ENCODE data around the gene GPR132. TPM values are rescaled to one million over a fixed set of nuclear protein-coding genes. Genes with fewer than 3 reads are reported as not detected.

Gene GPR132
- total RNA-seq, 1 experiment from 2014 or later = 0.10 TPM

GRCh38 chr14:105030194-105030593, 35.0 kb downstream of the GPR132 start:
- no peaks in the 10 kb centered on the region for H3K9me2 ChIP-seq (ENCODE audit: insufficient read depth)
- no peak for TF ChIP-seq ZFX (IDR thresholded peaks at IDR 0.05)
- TF ChIP-seq, protein P1, sequence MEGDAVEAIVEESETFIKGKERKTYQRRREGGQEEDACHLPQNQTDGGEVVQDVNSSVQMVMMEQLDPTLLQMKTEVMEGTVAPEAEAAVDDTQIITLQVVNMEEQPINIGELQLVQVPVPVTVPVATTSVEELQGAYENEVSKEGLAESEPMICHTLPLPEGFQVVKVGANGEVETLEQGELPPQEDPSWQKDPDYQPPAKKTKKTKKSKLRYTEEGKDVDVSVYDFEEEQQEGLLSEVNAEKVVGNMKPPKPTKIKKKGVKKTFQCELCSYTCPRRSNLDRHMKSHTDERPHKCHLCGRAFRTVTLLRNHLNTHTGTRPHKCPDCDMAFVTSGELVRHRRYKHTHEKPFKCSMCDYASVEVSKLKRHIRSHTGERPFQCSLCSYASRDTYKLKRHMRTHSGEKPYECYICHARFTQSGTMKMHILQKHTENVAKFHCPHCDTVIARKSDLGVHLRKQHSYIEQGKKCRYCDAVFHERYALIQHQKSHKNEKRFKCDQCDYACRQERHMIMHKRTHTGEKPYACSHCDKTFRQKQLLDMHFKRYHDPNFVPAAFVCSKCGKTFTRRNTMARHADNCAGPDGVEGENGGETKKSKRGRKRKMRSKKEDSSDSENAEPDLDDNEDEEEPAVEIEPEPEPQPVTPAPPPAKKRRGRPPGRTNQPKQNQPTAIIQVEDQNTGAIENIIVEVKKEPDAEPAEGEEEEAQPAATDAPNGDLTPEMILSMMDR (IDR thresholded peaks at IDR 0.05 in 2 of 3, conservative IDR thresholded peaks at IDR 0.05 in 1 of 3; ENCODE audit: borderline replicate concordance in 1 of 3, insufficient read depth in 1 of 3, low read depth in 2 of 3, low read length in 2 of 3) = no peak
- TF ChIP-seq POLR2AphosphoS5 (IDR thresholded peaks at IDR 0.05; ENCODE audit: low read depth, low read length) = no peak
- no peak for TF ChIP-seq RAD21 (IDR thresholded peaks at IDR 0.05; ENCODE audit: low read depth)
- TF ChIP-seq ZBTB33 (IDR thresholded peaks at IDR 0.05; ENCODE audit: extremely low read depth, insufficient replicate concordance, low read length) = no peak
- TF ChIP-seq POLR2A (IDR thresholded peaks at IDR 0.05; ENCODE audit: borderline replicate concordance, extremely low read depth, insufficient read depth, insufficient read length) = no peak
- TF ChIP-seq FOSL1 (IDR thresholded peaks at IDR 0.05; ENCODE audit: low read depth) = no peak
- TF ChIP-seq ZNF274 (IDR thresholded peaks at IDR 0.05; ENCODE audit: low read depth, low read length) = no peak
- CTCF ChIA-PET = no interaction called here
- H3K4me2 ChIP-seq (ENCODE audit: low read length) = no peak overlapping the region
- RAD21 ChIA-PET (ENCODE audit: low non-redundant PET in 1 of 2, low total read pairs in 2 of 2, uncharacterized antibody in 2 of 2, unreplicated experiment in 2 of 2) = no interaction called here
- H3K9ac ChIP-seq (ENCODE audit: low read length) = no peak overlapping the region
- no peaks in the 10 kb centered on the region for H3K27me3 ChIP-seq (ENCODE audit: insufficient read depth, low read length)
- no peak overlapping the region for H2AFZ ChIP-seq (ENCODE audit: low read depth, low read length, poor library complexity, severe bottlenecking)
- peaks cover 3 to 23% of the 10 kb centered on the region in 2 experiments for H3K4me1 ChIP-seq (ENCODE audit: control insufficient read depth in 1 of 2, insufficient read depth in 2 of 2, low read length in 2 of 2)
- H3K9me3 ChIP-seq (ENCODE audit: control insufficient read depth in 1 of 2, insufficient read depth in 1 of 2, low read depth in 1 of 2, low read length in 2 of 2) = no peaks in the 10 kb centered on the region
- ATAC-seq (no peak), DNase-seq (ENCODE audit: low read depth, low spot score) (no peak)
- POLR2A ChIA-PET = no interaction called here
- H4K20me1 ChIP-seq (ENCODE audit: insufficient read depth) = no peaks in the 10 kb centered on the region
- no peak overlapping the region for H3K4me3 ChIP-seq (replicated peaks in 1 of 2; ENCODE audit: low read depth in 1 of 2, low read length in 2 of 2)
- intact Hi-C loops (cut with micrococcal nuclease) = no loop called here
- no peak overlapping the region for H3K27ac ChIP-seq (ENCODE audit: low read depth, low read length)
- H3K36me3 ChIP-seq (ENCODE audit: control insufficient read depth in 1 of 2, insufficient read depth in 2 of 2, low read length in 2 of 2) = no peaks in the 10 kb centered on the region
- BruUV-seq (replicated peaks) = no TSS peak
- no peaks in the 10 kb centered on the region for H3K79me2 ChIP-seq (ENCODE audit: insufficient read depth, low read length)
